Mammary epithelial cell (primary cell): ENCODE measurements around the gene TTPAL.

ENCODE experiments used
- EZH2 ChIP-seq: IDR thresholded peaks from 2 replicates; pipeline ENCODE4 v1.6.1; 2012; ENCODE audit warnings: low read length, inconsistent platforms, borderline replicate concordance
- TF ChIP-seq, protein P1 (sequence below), 2 donors: IDR thresholded peaks in 1 of 2; conservative IDR thresholded peaks in 1 of 2; 2 replicates each; pipeline ENCODE4 v1.5.1; 2011 to 2012; ENCODE audit warnings: inconsistent platforms in 2 of 2, low read length in 2 of 2, mild to moderate bottlenecking in 2 of 2, control low read depth in 1 of 2, low read depth in 1 of 2; ENCODE audit not compliant: insufficient read depth in 1 of 2; ENCODE audit errors: extremely low read depth in 1 of 2

- no peak for TF ChIP-seq EZH2
- TF ChIP-seq, protein P1, sequence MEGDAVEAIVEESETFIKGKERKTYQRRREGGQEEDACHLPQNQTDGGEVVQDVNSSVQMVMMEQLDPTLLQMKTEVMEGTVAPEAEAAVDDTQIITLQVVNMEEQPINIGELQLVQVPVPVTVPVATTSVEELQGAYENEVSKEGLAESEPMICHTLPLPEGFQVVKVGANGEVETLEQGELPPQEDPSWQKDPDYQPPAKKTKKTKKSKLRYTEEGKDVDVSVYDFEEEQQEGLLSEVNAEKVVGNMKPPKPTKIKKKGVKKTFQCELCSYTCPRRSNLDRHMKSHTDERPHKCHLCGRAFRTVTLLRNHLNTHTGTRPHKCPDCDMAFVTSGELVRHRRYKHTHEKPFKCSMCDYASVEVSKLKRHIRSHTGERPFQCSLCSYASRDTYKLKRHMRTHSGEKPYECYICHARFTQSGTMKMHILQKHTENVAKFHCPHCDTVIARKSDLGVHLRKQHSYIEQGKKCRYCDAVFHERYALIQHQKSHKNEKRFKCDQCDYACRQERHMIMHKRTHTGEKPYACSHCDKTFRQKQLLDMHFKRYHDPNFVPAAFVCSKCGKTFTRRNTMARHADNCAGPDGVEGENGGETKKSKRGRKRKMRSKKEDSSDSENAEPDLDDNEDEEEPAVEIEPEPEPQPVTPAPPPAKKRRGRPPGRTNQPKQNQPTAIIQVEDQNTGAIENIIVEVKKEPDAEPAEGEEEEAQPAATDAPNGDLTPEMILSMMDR (conservative IDR thresholded peaks at IDR 0.05 in 1 of 2, IDR thresholded peaks at IDR 0.05 in 1 of 2; ENCODE audit: extremely low read depth in 1 of 2, insufficient read depth in 1 of 2, low read depth in 1 of 2, low read length in 2 of 2), result no peak
These were observed 10.6 kb upstream of the TTPAL start for GRCh38 chr20:44465001-44465560.
